Endothelial cell (in vitro differentiated cells): ENCODE measurements around the gene SPRY2. TPM values are rescaled to one million over a fixed set of nuclear protein-coding genes. Genes with fewer than 3 reads are reported as not detected.

ENCODE experiments used
- DNase-seq: peaks from one replicate; pipeline ENCODE4 v3.0.0; 2021; ENCODE audit warnings: low spot score
- H3K27ac Mint-ChIP-seq: one replicate; pipeline ENCODE4 v1.8.0; 2021; ENCODE audit warnings: mixed read lengths, inconsistent platforms; ENCODE audit not compliant: unreplicated experiment
- H3K27me3 Mint-ChIP-seq: one replicate; pipeline ENCODE4 v1.8.0; 2021; ENCODE audit warnings: mild to moderate bottlenecking, moderate library complexity, mixed read lengths, inconsistent platforms; ENCODE audit not compliant: unreplicated experiment
- H3K36me3 Mint-ChIP-seq: one replicate; pipeline ENCODE4 v1.8.0; 2021; ENCODE audit warnings: mild to moderate bottlenecking, low read depth, mixed read lengths, inconsistent platforms; ENCODE audit not compliant: unreplicated experiment
- H3K4me1 Mint-ChIP-seq: one replicate; pipeline ENCODE4 v1.8.0; 2021; ENCODE audit warnings: mild to moderate bottlenecking, mixed read lengths, inconsistent platforms; ENCODE audit not compliant: unreplicated experiment
- H3K4me3 Mint-ChIP-seq: one replicate; pipeline ENCODE4 v1.8.0; 2021; ENCODE audit warnings: mild to moderate bottlenecking, mixed read lengths, inconsistent platforms; ENCODE audit not compliant: unreplicated experiment
- H3K9me3 Mint-ChIP-seq: one replicate; pipeline ENCODE4 v1.8.0; 2021; ENCODE audit warnings: mixed read lengths, inconsistent platforms; ENCODE audit not compliant: unreplicated experiment
- CTCF ChIP-seq: fragments of 200-600 bp; sonication (generic); IDR thresholded peaks from one replicate; pipeline ENCODE4 v1.5.0; 2021; ENCODE audit warnings: antibody characterized with exemption; ENCODE audit not compliant: unreplicated experiment
- total RNA-seq: library from RNA; stranded (reverse); fragmentation: NEBNext Ultra II Directional; extraction: Animal tissue kit (Norgen Biotek cat#: 25700); gene quantifications from one replicate; pipeline ENCODE4 v1.2.1, GENCODE V29; 2021; ENCODE audit not compliant: unreplicated experiment

The SPRY2 gene
- total RNA-seq, 1 donor from 2014 or later = 21.7 TPM

GRCh38 chr13:80386592-80386991 is 45.7 kb upstream of the SPRY2 start:
- no peak for TF ChIP-seq CTCF
- no peak overlapping the region for H3K4me3 Mint-ChIP-seq
- H3K36me3 Mint-ChIP-seq = no peaks in the 10 kb centered on the region
- no peaks in the 10 kb centered on the region for H3K27me3 Mint-ChIP-seq
- DNase-seq = no peak
- H3K9me3 Mint-ChIP-seq = no peaks in the 10 kb centered on the region
- H3K4me1 Mint-ChIP-seq = no peaks in the 10 kb centered on the region
- no peak overlapping the region for H3K27ac Mint-ChIP-seq

GRCh38 chr13:80386002-80386401 is 45.1 kb upstream of the SPRY2 start:
- DNase-seq = no peak
- no peaks in the 10 kb centered on the region for H3K4me1 Mint-ChIP-seq
- H3K4me3 Mint-ChIP-seq = no peak overlapping the region
- H3K27me3 Mint-ChIP-seq = no peaks in the 10 kb centered on the region
- no peak for TF ChIP-seq CTCF
- no peaks in the 10 kb centered on the region for H3K36me3 Mint-ChIP-seq
- H3K27ac Mint-ChIP-seq = no peak overlapping the region
- H3K9me3 Mint-ChIP-seq = no peaks in the 10 kb centered on the region

GRCh38 chr13:80382576-80382975 is 41.6 kb upstream of the SPRY2 start:
- Mint-ChIP-seq H3K4me1 (no peaks in the 10 kb centered on the region), H3K36me3 (no peaks in the 10 kb centered on the region), H3K4me3 (no peak overlapping the region), H3K27me3 (no peaks in the 10 kb centered on the region), H3K9me3 (no peaks in the 10 kb centered on the region), H3K27ac (no peak overlapping the region)
- DNase-seq = no peak
- TF ChIP-seq CTCF = no peak

GRCh38 chr13:80379245-80379644 is 38.3 kb upstream of the SPRY2 start:
- H3K4me3 Mint-ChIP-seq = no peak overlapping the region
- no peaks in the 10 kb centered on the region for H3K4me1 Mint-ChIP-seq
- H3K27ac Mint-ChIP-seq = no peak overlapping the region
- H3K36me3 Mint-ChIP-seq = no peaks in the 10 kb centered on the region
- DNase-seq = no peak
- TF ChIP-seq CTCF = no peak
- H3K27me3 Mint-ChIP-seq = no peaks in the 10 kb centered on the region
- no peaks in the 10 kb centered on the region for H3K9me3 Mint-ChIP-seq

- H3K27me3 Mint-ChIP-seq = peaks cover under 1% of the 10 kb centered on the region
- TF ChIP-seq CTCF = no peak
- no peaks in the 10 kb centered on the region for H3K9me3 Mint-ChIP-seq
- no peak for DNase-seq
- no peaks in the 10 kb centered on the region for H3K4me1 Mint-ChIP-seq
- H3K36me3 Mint-ChIP-seq = no peaks in the 10 kb centered on the region
- no peak overlapping the region for H3K4me3 Mint-ChIP-seq
- no peak overlapping the region for H3K27ac Mint-ChIP-seq
Observed at GRCh38 chr13:80376554-80376953, 35.6 kb upstream of the SPRY2 start.
